ENCODE data around the gene RAD51B.

DNA sequence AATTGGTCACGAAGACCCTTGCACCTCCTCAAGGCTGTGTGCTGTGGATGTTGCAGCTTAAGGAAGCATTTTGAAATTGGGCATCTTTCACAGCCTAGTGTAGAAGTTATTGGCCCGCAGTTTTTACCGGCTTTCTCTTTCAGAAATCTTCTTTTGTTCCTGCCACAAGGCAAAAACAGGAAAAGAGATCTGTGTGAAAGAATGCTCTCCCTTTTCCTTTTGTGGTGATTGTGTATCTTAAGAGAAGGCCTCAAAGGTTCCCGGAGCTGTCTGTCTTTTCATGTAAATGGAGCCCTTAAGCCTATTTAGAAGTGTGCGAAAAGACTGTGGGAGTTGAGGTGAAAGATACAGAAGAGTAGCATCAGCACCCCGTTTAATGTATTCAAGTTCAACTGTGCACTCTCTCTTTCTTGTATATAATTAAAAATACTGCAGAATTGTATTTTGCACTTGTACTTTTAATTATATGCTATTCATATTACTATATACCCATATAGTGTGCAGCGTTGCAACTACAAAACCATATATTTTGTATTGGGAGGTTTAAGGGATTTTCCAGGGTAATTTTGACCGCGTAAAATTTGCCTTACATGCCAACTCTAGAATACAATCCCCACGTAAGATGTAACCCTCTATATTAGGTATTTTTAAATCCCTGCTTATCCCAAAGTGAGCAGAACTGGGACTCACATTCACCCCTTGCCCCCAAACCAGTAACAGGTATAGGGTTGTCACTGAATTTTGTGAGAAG, 441.7 kb downstream of the RAD51B start:
- TF ChIP-seq, protein P1, sequence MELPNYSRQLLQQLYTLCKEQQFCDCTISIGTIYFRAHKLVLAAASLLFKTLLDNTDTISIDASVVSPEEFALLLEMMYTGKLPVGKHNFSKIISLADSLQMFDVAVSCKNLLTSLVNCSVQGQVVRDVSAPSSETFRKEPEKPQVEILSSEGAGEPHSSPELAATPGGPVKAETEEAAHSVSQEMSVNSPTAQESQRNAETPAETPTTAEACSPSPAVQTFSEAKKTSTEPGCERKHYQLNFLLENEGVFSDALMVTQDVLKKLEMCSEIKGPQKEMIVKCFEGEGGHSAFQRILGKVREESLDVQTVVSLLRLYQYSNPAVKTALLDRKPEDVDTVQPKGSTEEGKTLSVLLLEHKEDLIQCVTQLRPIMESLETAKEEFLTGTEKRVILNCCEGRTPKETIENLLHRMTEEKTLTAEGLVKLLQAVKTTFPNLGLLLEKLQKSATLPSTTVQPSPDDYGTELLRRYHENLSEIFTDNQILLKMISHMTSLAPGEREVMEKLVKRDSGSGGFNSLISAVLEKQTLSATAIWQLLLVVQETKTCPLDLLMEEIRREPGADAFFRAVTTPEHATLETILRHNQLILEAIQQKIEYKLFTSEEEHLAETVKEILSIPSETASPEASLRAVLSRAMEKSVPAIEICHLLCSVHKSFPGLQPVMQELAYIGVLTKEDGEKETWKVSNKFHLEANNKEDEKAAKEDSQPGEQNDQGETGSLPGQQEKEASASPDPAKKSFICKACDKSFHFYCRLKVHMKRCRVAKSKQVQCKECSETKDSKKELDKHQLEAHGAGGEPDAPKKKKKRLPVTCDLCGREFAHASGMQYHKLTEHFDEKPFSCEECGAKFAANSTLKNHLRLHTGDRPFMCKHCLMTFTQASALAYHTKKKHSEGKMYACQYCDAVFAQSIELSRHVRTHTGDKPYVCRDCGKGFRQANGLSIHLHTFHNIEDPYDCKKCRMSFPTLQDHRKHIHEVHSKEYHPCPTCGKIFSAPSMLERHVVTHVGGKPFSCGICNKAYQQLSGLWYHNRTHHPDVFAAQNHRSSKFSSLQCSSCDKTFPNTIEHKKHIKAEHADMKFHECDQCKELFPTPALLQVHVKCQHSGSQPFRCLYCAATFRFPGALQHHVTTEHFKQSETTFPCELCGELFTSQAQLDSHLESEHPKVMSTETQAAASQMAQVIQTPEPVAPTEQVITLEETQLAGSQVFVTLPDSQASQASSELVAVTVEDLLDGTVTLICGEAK (IDR thresholded peaks at IDR 0.05): no peak
- TF ChIP-seq, protein P1 (CRISPR knock-in tag; IDR thresholded peaks at IDR 0.05): no peak
- TF ChIP-seq CBFB (CRISPR knock-in tag; IDR thresholded peaks at IDR 0.05): no peak
- no peak for TF ChIP-seq ZNF792 (CRISPR knock-in tag; IDR thresholded peaks at IDR 0.05)
- no peak for TF ChIP-seq ZSCAN30 (CRISPR knock-in tag; IDR thresholded peaks at IDR 0.05)
- no peak for TF ChIP-seq SP1 (IDR thresholded peaks at IDR 0.05)
- TF ChIP-seq SP1 (CRISPR knock-in tag; IDR thresholded peaks at IDR 0.05): no peak
- TF ChIP-seq EP300 (IDR thresholded peaks at IDR 0.05; ENCODE audit: low read depth in 2 of 2, low read length in 2 of 2): no peak
- no peak for TF ChIP-seq EP300 (CRISPR knock-in tag; IDR thresholded peaks at IDR 0.05; ENCODE audit: borderline replicate concordance)
- TF ChIP-seq, protein P2, sequence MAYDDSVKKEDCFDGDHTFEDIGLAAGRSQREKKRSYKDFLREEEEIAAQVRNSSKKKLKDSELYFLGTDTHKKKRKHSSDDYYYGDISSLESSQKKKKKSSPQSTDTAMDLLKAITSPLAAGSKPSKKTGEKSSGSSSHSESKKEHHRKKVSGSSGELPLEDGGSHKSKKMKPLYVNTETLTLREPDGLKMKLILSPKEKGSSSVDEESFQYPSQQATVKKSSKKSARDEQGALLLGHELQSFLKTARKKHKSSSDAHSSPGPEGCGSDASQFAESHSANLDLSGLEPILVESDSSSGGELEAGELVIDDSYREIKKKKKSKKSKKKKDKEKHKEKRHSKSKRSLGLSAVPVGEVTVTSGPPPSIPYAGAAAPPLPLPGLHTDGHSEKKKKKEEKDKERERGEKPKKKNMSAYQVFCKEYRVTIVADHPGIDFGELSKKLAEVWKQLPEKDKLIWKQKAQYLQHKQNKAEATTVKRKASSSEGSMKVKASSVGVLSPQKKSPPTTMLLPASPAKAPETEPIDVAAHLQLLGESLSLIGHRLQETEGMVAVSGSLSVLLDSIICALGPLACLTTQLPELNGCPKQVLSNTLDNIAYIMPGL (CRISPR knock-in tag; IDR thresholded peaks at IDR 0.05; ENCODE audit: borderline replicate concordance in 1 of 2, low read depth in 1 of 2): no peak

All from HepG2 (cell line).